Measurements from ENCODE around the gene CDO1. TPM values are rescaled to one million over a fixed set of nuclear protein-coding genes. Genes with fewer than 3 reads are reported as not detected.

CDO1 gene
- total RNA-seq, 1 donor from 2014 or later, result 24.0 TPM

DNA sequence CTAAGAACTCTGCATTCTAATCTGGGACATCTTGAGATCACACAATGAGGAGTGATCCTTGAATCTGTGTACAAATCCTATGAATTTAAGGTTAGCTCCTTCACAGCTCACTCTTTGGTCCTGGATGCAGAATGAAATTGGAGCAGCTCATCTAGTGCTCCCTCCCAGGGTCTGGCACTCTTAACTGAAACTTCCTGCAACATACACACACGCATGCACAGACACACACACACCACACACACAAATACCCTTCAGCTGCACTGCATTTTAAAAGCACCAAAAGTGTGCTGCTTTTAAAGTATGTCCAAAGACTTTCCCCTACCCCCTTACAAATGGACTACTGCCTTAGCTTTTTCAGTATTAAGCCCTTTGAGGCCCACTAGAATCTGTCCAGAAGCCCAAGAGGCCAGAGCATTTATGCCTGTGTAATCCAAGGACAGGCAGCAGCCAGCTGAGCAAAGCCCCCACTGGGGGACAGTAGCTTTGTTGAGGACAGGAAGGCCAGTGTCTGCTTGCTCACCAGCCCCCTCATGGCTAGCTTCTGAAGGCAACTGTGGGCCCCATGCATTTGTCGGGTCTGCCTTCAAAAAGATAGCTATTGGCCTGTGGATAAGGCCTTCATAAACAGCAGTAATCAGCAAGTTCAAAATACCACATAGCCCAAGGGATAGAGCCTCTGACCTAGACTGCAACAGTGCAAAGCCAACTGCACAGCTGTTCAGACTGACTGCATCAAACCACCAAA, 43.6 kb downstream of the CDO1 start:
- Histone ChIP-seq H3K4me3 (ENCODE audit: low read length in 3 of 3) (peak overlapping the region in 1 of 3 donors; percentile 7), H3K27me3 (ENCODE audit: control insufficient read depth in 3 of 3, insufficient read depth in 3 of 3, low read length in 3 of 3) (no peaks in the 10 kb centered on the region), H3K36me3 (ENCODE audit: control insufficient read depth in 3 of 3, insufficient read depth in 3 of 3, low read length in 3 of 3) (no peaks in the 10 kb centered on the region), H3K27ac (ENCODE audit: low read depth, low read length) (no peak overlapping the region), H3K4me1 (ENCODE audit: control insufficient read depth in 3 of 3, insufficient read depth in 3 of 3, low read length in 3 of 3) (peaks cover 0 to 3% (median 2%) of the 10 kb centered on the region in 3 donors), H3K9me3 (ENCODE audit: control insufficient read depth in 3 of 3, low read length in 3 of 3) (no peaks in the 10 kb centered on the region), H3K9ac (ENCODE audit: low read depth in 1 of 3, low read length in 3 of 3) (no peak overlapping the region)

- no peak overlapping the region for H3K9ac ChIP-seq (ENCODE audit: low read depth in 1 of 3, low read length in 3 of 3)
- no peaks in the 10 kb centered on the region for H3K36me3 ChIP-seq (ENCODE audit: control insufficient read depth in 3 of 3, insufficient read depth in 3 of 3, low read length in 3 of 3)
- H3K4me3 ChIP-seq (ENCODE audit: low read length in 3 of 3), result no peak overlapping the region
- H3K27me3 ChIP-seq (ENCODE audit: control insufficient read depth in 3 of 3, insufficient read depth in 3 of 3, low read length in 3 of 3), result no peaks in the 10 kb centered on the region
- peaks cover 0 to 3% (median 2%) of the 10 kb centered on the region in 3 donors for H3K4me1 ChIP-seq (ENCODE audit: control insufficient read depth in 3 of 3, insufficient read depth in 3 of 3, low read length in 3 of 3)
- no peak overlapping the region for H3K27ac ChIP-seq (ENCODE audit: low read depth, low read length)
- no peaks in the 10 kb centered on the region for H3K9me3 ChIP-seq (ENCODE audit: control insufficient read depth in 3 of 3, low read length in 3 of 3)
These were observed 46.0 kb downstream of the CDO1 start for GRCh38 chr5:115770466-115770865.

DNA sequence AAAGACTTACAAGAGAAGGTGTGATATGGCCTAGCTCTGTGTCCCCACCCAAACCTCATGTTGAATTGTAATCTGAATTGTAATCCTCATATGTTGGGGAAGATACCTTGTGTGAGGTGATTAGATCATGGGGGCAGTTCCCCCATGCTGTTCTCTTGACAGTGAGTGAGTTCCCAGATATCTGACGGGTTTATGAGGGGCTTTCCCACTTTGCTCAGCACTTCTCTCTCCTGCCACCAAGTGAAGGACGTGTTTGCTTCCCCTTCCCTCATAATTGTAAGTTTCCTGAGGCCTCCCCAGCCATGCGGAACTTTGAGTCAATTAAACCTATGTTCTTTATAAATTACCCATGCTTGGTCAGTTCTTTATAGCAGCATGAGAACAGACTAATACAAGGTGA, 49.0 kb downstream of the CDO1 start:
- H3K4me3 ChIP-seq (ENCODE audit: low read length in 3 of 3), result no peak overlapping the region
- peaks cover 0 to under 1% (median 0%) of the 10 kb centered on the region in 3 donors for H3K4me1 ChIP-seq (ENCODE audit: control insufficient read depth in 3 of 3, insufficient read depth in 3 of 3, low read length in 3 of 3)

GRCh38 chr5:115766608-115767007, 49.9 kb downstream of the CDO1 start:
- Histone ChIP-seq H3K9me3 (ENCODE audit: control insufficient read depth in 3 of 3, low read length in 3 of 3) (no peaks in the 10 kb centered on the region), H3K27me3 (ENCODE audit: control insufficient read depth in 3 of 3, insufficient read depth in 3 of 3, low read length in 3 of 3) (no peaks in the 10 kb centered on the region), H3K36me3 (ENCODE audit: control insufficient read depth in 3 of 3, insufficient read depth in 3 of 3, low read length in 3 of 3) (no peaks in the 10 kb centered on the region), H3K4me3 (ENCODE audit: low read length in 3 of 3) (no peak overlapping the region), H3K27ac (ENCODE audit: low read depth, low read length) (no peak overlapping the region), H3K9ac (ENCODE audit: low read depth in 1 of 3, low read length in 3 of 3) (no peak overlapping the region), H3K4me1 (ENCODE audit: control insufficient read depth in 3 of 3, insufficient read depth in 3 of 3, low read length in 3 of 3) (no peaks in the 10 kb centered on the region)

More for the DNA sequence above, 49.0 kb downstream of the CDO1 start:
- no peak overlapping the region for H3K27ac ChIP-seq (ENCODE audit: low read depth, low read length)
- no peak overlapping the region for H3K9ac ChIP-seq (ENCODE audit: low read depth in 1 of 3, low read length in 3 of 3)
- H3K36me3 ChIP-seq (ENCODE audit: control insufficient read depth in 3 of 3, insufficient read depth in 3 of 3, low read length in 3 of 3), result no peaks in the 10 kb centered on the region
- no peaks in the 10 kb centered on the region for H3K9me3 ChIP-seq (ENCODE audit: control insufficient read depth in 3 of 3, low read length in 3 of 3)
- no peaks in the 10 kb centered on the region for H3K27me3 ChIP-seq (ENCODE audit: control insufficient read depth in 3 of 3, insufficient read depth in 3 of 3, low read length in 3 of 3)

DNA sequence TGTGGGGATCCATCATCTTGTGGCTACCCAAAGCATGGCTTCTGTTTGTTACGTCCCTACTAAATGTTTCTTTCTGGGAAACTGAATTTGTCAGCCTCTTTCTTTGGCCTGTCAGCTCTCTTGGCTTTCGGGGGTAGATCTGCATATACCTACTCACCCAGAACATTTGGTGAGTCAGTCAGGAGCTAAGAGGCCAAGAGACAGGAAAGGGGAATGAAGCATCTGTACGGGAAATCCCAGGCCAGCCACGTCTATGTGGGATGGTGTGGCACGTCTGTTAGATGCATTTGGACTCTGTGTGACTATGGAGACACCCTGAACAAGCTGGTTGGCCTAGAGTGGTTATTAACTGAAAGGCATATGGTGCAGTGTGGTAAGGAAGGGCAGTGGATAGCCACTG, 58.1 kb downstream of the CDO1 start:
- Histone ChIP-seq H3K9me3 (ENCODE audit: control insufficient read depth in 3 of 3, low read length in 3 of 3) (no peaks in the 10 kb centered on the region), H3K9ac (ENCODE audit: low read depth in 1 of 3, low read length in 3 of 3) (no peak overlapping the region), H3K27ac (ENCODE audit: low read depth, low read length) (no peak overlapping the region), H3K4me3 (ENCODE audit: low read length in 3 of 3) (no peak overlapping the region), H3K27me3 (ENCODE audit: control insufficient read depth in 3 of 3, insufficient read depth in 3 of 3, low read length in 3 of 3) (no peaks in the 10 kb centered on the region), H3K36me3 (ENCODE audit: control insufficient read depth in 3 of 3, insufficient read depth in 3 of 3, low read length in 3 of 3) (no peaks in the 10 kb centered on the region), H3K4me1 (ENCODE audit: control insufficient read depth in 3 of 3, insufficient read depth in 3 of 3, low read length in 3 of 3) (no peaks in the 10 kb centered on the region)

- Histone ChIP-seq H3K9ac (ENCODE audit: low read depth in 1 of 3, low read length in 3 of 3) (no peak overlapping the region), H3K9me3 (ENCODE audit: control insufficient read depth in 3 of 3, low read length in 3 of 3) (no peaks in the 10 kb centered on the region), H3K36me3 (ENCODE audit: control insufficient read depth in 3 of 3, insufficient read depth in 3 of 3, low read length in 3 of 3) (no peaks in the 10 kb centered on the region), H3K4me3 (ENCODE audit: low read length in 3 of 3) (no peak overlapping the region), H3K4me1 (ENCODE audit: control insufficient read depth in 3 of 3, insufficient read depth in 3 of 3, low read length in 3 of 3) (no peaks in the 10 kb centered on the region), H3K27ac (ENCODE audit: low read depth, low read length) (no peak overlapping the region), H3K27me3 (ENCODE audit: control insufficient read depth in 3 of 3, insufficient read depth in 3 of 3, low read length in 3 of 3) (no peaks in the 10 kb centered on the region)
These were observed 60.8 kb downstream of the CDO1 start for GRCh38 chr5:115755675-115756074.

Small RNAs within 50 kb of the gene (small RNA-seq; reads per million reads assigned to genes)
- 0.95 reads per million, percentile 77 among the genes with 10 or more reads in this experiment for gene RNU2-49P

Other genes starting within 250 kb of the CDO1 start
- 2.6 TPM for gene TICAM2, start 214.2 kb downstream of the CDO1 start, total RNA-seq
- gene TMED7, start 190.6 kb downstream of the CDO1 start, total RNA-seq, result 50.1 TPM
- 26.1 TPM for gene ATG12, start 24.9 kb upstream of the CDO1 start, total RNA-seq
- 92.4 TPM for gene AP3S1, start 25.3 kb upstream of the CDO1 start, total RNA-seq
- 1.6 TPM for gene LVRN, start 145.8 kb upstream of the CDO1 start, total RNA-seq
- gene ARL14EPL, start 215.8 kb upstream of the CDO1 start, total RNA-seq, result not detected